HG03575 (cell line): ENCODE data around the gene GRIK3.

Experiments
- ATAC-seq: cut with Tn5 transposase; IDR thresholded peaks from one replicate; pipeline ENCODE4 v1.9.1; 2021; ENCODE audit not compliant: unreplicated experiment, insufficient number of reproducible peaks, low FRiP score; ENCODE audit errors: extremely low read depth

Gene GRIK3

DNA sequence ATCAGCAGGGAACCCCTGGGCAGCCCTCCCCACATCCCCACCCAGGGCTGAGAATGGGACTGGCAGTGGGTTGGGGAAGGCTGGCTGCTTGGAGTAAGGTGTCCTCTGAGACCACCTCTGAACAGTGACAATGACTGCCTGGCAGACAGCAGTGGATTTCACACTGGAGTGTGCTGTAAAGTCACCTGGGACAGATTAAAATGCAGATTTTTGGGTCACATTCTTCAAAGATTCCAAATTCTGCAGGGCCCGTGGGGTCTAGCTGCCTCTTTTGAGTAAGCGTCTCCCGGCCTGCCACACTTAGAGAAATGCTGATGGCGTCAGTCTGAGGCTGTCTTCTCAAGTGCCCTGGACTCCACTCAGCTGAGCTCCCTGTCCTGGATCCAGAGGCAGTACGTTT lies 164.5 kb downstream of the GRIK3 start:
- ATAC-seq = no peak

DNA sequence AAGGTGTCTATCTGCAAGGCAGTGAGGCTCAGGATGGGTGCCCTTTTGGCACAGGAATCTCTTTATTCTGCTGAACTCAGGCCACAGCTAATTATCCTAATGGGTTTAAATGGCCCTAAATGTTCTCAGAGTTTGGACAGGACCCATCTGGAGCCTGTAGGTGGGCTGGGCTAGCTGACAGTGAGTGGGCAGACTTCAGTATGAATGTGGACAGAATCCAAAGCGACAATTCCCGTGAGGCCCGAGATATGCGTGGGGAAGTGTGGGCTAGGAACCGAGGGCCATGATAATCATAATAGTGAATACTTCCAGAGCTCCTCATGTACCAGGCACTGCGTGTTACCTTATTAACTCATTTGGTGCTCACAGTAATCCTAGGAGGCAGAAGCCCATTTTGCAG lies 165.3 kb downstream of the GRIK3 start:
- no peak for ATAC-seq

DNA sequence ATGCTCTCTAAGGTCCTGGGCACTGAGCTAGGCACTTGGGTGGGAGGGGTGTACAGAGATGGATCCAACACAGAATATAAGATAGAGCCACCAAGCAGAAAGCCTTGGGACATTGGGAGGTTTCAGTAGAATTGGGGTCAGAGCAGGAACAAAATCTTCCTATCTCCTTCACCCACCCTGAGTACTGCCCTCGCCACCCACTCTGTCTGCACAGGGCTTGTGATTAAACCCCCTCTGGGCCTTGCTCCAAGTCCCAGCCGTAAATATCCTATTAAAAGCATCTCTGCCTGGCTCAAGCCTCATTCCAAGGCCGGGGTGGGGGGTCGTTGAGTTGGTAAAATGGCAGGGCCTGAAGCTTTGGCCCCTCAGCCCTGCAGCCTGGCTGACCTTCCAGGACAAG lies 166.7 kb downstream of the GRIK3 start:
- ATAC-seq = no peak

DNA sequence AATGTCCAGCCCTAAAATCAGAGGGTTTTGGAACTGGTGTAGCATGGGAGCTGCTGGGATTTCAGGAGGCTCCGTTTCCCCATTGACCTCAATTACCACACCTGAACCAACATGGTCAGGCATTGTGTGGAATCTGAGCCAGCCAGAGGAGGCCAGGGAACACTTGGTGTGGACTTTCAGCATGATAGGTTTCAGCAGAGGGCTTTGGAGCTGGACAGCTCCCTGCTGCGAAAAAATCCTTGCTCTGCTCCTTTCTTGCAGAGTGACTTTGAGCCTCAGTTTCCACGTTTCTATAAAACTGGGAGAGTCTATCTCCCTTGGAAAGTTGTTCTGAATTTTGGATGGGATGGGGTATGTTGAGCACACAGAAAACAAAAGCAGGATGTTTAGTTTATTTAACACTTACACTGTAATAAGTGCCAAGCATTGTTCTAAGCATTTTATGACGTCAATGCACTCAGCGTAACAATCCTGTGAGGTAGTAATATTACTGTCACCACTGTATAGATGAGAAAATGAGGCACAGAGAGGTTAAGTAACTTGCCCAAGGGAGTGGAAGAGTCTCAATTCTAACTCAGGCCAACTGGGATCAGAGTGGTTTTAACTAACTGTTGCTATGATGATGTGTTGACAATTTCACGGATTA lies 168.0 kb downstream of the GRIK3 start:
- no peak for ATAC-seq

DNA sequence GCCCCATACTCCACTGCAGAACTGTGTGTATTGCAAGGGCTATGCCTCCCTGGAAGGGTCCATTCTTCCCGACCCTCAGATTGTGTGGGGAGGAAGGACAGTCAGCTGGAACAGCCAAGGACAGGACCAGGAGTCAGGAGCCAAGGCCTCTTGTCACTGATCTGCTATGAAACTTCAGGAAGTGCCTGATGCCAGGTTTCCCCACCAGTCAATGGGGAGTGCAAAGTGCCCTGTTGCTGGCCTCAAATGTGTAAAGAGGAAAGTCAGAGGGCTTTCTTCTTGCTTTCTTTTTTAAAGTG lies 168.8 kb downstream of the GRIK3 start:
- ATAC-seq = no peak

DNA sequence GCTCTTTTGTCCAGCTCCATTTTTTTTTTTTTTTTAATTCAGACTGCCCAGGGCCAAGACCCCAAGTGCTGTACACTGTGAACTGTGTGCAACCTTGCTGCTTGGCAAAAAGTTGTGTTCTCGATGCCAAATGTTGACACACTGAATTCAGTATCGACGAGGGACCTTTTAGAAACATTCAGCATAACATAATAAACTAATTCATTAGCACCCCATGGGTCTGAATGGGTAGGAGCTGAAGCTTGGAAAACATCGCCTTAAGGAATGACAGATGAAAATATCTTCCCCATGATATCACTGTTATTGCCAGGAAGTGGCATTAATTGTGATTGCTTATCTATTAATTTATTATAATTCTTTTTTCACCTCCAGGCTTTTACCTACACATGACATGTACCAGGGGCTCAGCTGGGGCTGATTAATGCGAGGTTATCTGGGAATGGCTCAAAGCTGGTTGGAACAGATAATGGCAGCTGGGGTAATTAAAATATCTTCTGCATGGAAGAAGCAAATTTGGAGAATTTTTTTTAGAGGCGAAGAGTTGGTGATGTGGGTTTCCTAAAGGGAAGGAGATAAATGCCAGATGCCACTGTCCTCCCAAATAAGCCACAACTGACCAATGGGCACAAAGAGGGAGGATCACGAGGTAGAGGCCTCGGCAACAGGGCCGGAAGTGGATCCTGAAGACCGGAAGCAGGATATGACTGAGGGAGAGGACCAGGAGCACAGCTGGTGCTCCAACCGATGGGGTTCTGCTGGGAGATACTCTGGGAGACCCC lies 169.3 kb downstream of the GRIK3 start:
- ATAC-seq = no peak

DNA sequence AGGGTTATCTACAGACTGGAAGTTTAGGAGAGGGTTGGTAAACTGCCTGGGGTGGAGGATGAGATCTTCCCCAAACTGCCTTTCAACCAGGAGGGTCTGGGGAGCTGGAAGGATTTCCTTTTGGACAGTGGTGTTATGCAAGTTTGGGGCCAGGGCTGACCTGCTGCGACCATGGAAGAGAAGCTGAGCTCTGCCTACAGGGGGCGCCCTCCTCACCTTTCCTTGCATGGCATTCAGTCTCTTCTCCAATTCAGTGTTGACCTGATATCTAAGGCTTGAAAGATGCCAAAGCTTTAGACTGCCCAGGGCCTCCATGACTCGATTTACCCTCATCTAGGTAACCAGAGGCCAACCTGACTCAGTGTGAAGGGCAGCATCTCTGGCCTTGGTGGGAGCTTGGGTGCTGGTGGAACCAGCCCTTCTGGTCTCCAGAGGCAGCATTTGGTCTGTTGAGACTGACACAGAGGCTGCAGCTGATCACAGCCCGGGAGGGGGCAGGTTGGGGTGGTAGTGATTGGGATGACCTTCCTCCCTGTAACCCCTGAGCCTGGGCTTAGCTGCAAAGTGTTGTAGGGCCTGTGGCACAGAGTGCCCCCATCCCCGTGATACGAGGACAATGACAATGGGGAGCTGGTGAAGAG lies 170.0 kb downstream of the GRIK3 start:
- ATAC-seq = no peak

DNA sequence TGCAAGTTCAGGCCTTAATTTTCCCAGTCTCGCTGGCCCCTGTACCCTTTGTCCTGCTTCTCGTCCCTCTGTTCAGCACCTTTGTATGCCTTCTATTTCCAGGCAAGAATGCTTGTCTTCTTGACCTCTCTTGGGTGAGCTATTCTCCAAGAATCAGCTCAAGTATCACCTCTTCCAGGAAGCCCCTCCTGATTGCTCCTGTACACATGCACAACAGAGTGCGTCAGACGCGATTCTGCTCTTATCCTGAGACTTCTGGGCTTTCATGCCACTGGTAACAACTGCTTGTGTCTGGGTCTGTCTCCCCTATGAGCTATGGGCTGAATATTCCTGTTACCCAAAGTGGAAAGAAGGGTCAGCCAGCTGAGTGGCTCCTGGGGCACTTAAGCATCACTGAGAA lies 170.8 kb downstream of the GRIK3 start:
- no peak for ATAC-seq

DNA sequence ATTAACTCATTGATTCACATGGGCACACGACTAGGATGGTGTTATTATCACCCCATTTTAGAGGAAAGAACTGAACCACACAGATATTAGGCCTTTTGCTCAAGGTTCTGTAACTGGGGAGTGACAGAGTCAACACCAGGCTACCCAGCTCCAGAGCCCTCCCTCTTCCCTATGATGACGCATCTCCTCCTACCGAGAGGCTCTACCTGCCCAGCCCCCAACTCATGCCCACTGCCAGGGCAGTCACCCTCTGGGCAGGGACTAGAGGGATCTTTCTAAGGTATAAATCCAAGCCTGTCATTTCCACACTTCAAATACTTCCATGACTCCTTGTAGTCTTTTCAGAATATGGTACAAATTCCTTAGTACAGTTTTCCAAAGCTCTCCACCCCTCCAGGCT lies 171.3 kb downstream of the GRIK3 start:
- ATAC-seq = no peak

DNA sequence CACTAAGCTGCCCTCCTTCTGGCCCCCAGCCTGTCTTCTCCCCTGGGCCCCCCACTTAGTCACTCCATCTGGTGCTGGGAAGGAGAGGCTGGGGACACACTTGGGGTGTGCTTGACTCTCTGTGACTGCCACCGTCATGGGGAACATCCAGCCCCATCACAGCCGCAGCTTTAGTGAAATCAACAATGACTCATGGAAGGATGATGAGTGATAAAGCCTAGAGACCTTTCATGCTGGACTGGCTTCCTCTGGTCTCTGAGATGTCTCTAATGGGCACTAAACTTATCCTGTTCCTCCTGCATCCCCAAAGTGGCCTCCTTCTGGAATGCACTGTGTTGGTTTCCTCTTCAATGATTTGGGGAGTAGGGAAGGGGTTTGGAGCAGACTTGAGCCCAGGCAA lies 172.9 kb downstream of the GRIK3 start:
- ATAC-seq = no peak

DNA sequence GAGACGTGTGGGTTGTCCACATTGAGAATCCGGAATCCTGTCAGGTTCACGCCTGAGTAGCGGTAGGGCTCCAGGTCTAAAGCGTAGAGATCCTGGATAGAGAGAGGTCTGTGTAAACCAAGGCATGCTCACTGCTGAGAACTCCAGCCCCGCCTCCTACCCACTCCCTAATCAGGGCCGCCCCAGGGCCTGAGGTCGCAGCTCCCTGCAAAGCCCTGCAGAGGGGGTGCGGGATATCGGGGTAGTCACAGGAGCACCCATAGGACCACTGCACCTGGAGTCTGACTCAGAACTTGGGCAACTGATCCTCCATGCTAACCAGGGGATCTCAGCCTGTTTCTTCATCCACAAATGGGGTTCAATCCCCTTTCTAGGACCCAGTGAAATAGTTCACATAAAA lies 174.4 kb downstream of the GRIK3 start:
- no peak for ATAC-seq

DNA sequence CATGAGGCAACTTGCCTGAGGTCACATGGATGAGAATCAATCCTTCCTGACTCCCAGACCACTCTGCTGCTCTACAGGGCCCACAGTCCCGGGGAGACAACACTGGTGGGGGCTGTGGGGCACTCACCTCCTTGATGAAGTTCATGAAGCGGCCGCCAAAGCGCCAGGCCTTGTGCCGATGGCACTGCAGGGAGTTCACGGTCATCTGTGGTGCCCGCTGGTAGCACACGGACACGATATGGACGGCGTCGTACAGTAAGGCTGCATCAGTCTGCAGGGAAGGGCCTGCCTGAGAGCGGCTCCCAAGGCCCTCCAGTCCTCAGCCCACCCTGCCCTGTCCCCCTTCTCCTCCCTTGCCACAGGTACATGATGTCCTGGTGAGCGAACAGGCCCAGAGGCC lies 175.3 kb downstream of the GRIK3 start:
- ATAC-seq = no peak

DNA sequence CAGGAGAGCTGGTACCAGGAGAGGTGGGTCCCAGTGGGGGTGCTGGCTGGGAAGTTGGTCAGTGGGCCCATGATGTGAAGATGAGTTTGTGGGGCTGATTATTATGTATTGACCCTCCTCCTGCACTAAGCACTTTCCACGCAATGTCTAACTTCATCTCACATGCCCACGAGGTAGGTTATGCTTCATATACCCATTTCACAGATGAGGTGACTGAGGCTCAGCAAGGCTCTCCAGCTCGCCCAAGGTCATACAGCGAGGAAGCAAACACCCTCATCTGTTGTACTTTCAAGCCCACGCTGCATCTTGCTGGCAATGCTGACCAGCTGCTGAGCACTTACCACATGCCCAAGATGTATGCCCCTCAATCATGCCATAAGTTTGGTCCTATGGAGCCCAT lies 175.8 kb downstream of the GRIK3 start:
- no peak for ATAC-seq

DNA sequence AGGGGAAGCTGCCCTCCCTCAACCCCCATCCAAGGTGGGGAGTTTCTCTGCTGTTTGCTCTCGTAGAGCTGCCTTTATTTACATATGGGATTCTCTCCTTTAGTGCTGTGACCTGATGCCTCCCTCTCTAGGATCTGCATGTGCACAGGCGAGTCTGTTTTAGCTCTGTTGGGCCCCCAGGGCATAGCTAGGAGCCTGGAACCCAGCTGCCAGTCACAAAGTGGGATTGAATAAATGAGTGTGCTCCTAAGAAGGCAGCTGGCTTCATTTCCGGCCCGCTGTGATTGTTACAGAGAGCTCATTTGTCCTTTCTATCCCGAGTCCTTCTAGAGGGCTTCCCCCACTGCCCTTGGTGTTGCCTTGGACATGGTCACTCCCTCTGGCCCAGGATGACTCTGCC lies 176.6 kb downstream of the GRIK3 start:
- ATAC-seq = no peak

DNA sequence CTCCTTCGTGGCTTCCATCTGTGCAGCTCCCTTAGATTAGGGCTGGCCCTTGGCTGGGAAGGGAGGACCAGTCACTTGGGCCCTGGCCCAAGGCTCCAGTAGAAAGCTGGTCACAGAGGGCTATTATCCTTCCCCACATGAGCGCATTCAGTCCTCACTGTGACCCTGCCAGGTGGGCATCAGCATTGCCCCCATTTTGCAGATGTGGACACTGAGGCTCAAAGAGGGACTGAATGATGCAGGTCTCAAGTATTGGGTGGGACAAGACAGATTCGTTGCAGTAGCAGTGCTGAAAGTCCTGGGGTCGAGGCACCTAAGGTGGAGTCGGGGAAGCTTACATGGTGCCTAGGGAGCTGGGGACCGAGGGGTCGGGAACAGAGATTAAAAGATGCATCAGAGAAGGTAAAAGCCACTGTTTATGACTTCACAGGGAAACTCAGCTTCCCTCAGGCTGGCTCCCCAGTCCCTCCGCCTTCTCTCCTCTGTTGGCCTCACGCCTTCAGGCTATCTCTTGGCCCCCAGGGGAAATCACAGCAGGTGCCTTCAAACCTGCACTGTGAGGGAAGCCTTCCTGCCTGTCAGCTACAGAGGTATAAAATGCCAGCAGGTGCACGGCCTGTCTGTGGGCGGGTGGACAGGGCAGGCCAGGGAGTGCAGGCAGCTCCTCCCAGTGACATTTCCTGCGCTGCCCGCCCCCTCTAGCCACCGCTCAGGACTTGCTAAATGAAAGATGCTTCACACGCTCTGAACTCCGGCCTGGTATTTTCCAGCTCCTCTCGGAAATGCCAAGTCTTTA lies 178.4 kb downstream of the GRIK3 start:
- no peak for ATAC-seq

DNA sequence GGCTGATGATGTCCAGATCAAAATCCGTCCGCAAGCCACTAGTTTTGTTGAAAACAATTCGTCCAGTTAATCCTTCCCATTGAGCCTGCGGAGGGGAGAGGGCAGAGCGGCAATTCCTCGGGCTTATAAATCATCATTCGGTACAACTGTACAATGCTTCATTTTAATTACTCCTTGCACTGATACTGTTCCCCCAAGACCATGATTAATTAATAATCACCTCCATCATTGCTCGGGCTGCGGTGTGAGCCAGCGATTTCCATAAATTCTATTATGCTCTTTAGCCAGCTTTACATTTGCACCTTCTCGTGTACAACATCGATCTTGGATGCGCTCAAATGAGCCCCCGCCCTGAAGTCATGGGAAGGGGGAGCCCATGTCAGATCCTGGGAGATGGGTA lies 180.7 kb downstream of the GRIK3 start:
- ATAC-seq = no peak

DNA sequence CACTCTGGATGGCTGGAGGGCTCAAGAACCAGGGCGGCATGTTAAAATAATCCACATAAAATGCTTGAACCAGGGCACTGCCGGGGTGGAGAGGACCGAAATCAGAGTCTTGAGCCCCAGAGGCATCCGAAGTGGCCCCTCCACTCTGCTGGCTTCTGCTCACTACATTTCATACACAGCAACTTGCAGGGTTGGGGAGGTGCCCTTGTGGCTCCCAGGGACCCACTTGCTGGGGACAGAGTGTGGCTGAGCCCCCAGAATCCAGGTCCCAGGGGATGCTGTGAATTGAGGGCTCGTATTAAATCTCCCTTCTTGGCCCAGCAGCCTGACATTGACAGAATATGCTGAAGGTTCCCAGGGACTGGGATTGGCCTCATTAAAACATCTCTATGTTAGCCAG lies 181.7 kb downstream of the GRIK3 start:
- no peak for ATAC-seq

DNA sequence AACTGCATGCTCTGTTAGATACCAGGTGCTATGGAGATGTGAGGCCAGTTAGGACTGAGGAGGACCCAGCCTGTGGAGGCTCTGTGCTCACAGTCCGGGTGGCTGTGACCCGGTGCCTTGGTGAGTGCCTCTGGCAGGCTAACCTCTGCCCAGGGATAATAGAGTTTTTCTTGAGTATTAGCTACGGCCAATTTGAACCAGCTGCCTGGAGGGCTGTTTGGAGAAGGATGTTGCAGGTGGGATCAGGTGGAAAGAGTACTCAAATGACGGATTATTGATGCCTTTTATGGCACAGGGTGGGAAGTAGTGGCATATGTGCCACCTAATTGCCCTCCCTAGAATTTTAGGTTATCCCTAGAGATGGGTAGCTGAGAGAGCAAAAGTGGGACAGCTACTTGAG lies 182.7 kb downstream of the GRIK3 start:
- no peak for ATAC-seq

DNA sequence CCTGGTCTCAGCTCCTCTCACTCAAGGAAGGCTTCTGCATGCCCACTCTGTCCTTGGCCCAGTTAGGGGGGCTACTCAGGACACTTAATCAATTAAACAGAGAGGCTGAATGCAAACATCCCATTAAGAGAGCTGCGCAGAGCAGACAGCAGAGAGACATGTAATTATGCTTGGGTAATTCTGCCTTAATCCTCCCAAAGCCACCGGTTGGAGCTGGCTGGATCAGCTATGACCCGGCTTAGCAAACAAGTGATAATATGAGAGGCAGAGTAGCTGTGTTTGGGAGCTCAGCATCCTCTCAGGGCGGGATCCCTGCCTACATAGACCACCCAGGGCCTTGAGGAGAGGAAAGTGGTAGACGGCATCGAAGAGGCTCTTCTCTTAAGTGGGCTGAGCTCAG lies 183.2 kb downstream of the GRIK3 start:
- no peak for ATAC-seq

DNA sequence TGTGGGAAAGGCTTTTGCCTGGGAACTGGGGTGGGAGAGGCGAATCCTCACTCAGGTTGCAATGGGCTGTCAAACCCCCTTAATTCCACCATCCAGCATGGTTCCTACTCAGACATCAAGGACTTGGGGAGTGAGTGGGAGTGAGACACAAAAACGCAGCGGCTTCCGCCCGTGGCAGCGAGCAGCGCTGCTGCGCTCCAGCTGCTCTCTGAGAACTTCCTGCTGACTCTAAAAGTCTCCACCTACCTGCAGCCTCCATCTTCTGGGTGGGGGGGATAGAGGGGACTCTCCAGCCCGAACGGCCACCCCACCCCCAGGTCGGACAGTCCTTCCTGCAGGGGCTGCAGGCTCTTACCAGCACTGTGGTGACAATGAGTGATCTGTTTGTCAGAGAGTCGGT lies 184.4 kb downstream of the GRIK3 start:
- ATAC-seq = no peak
